ENCODE measurements around the gene TNP2. TPM values are rescaled to one million over a fixed set of nuclear protein-coding genes. Genes with fewer than 3 reads are reported as not detected.

TNP2 gene
- total RNA-seq, 4 donors from 2014 or later = not detected

- no peak for DNase-seq
- ATAC-seq = no peak
- intact Hi-C loops (cut with DNase I; ENCODE audit: low total_unique reads) = no loop called here
- H3K4me1 ChIP-seq = no peaks in the 10 kb centered on the region
- no peak overlapping the region for H3K4me3 ChIP-seq
- no peaks in the 10 kb centered on the region for H3K9me3 ChIP-seq
- H3K36me3 ChIP-seq = no peaks in the 10 kb centered on the region
- in situ Hi-C loops (cut with MboI; ENCODE audit: low sequenced_read_pairs in 4 of 4) = no loop called here
- H3K27me3 ChIP-seq = no peaks in the 10 kb centered on the region
- H3K27ac ChIP-seq = no peak overlapping the region
- TF ChIP-seq, protein P1, sequence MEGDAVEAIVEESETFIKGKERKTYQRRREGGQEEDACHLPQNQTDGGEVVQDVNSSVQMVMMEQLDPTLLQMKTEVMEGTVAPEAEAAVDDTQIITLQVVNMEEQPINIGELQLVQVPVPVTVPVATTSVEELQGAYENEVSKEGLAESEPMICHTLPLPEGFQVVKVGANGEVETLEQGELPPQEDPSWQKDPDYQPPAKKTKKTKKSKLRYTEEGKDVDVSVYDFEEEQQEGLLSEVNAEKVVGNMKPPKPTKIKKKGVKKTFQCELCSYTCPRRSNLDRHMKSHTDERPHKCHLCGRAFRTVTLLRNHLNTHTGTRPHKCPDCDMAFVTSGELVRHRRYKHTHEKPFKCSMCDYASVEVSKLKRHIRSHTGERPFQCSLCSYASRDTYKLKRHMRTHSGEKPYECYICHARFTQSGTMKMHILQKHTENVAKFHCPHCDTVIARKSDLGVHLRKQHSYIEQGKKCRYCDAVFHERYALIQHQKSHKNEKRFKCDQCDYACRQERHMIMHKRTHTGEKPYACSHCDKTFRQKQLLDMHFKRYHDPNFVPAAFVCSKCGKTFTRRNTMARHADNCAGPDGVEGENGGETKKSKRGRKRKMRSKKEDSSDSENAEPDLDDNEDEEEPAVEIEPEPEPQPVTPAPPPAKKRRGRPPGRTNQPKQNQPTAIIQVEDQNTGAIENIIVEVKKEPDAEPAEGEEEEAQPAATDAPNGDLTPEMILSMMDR (IDR thresholded peaks at IDR 0.05 in 4 of 5, conservative IDR thresholded peaks at IDR 0.05 in 1 of 5) = no peak
- no peak for TF ChIP-seq POLR2A (IDR thresholded peaks at IDR 0.05)
Measured at GRCh38 chr16:11314309-11314894, 45.3 kb upstream of the TNP2 start.

- Histone ChIP-seq H3K36me3 (no peaks in the 10 kb centered on the region), H3K27ac (no peak overlapping the region), H3K27me3 (no peaks in the 10 kb centered on the region), H3K4me1 (no peaks in the 10 kb centered on the region), H3K4me3 (no peak overlapping the region), H3K9me3 (no peaks in the 10 kb centered on the region)
- TF ChIP-seq, protein P1 (IDR thresholded peaks at IDR 0.05 in 4 of 5, conservative IDR thresholded peaks at IDR 0.05 in 1 of 5) = no peak
- no peak for TF ChIP-seq POLR2A (IDR thresholded peaks at IDR 0.05)
- in situ Hi-C loops (cut with MboI; ENCODE audit: low sequenced_read_pairs in 4 of 4) (no loop called here), intact Hi-C loops (cut with DNase I; ENCODE audit: low total_unique reads) (no loop called here)
- ATAC-seq = no peak
- no peak for DNase-seq
Measured at GRCh38 chr16:11313493-11314308, 44.6 kb upstream of the TNP2 start.

DNA sequence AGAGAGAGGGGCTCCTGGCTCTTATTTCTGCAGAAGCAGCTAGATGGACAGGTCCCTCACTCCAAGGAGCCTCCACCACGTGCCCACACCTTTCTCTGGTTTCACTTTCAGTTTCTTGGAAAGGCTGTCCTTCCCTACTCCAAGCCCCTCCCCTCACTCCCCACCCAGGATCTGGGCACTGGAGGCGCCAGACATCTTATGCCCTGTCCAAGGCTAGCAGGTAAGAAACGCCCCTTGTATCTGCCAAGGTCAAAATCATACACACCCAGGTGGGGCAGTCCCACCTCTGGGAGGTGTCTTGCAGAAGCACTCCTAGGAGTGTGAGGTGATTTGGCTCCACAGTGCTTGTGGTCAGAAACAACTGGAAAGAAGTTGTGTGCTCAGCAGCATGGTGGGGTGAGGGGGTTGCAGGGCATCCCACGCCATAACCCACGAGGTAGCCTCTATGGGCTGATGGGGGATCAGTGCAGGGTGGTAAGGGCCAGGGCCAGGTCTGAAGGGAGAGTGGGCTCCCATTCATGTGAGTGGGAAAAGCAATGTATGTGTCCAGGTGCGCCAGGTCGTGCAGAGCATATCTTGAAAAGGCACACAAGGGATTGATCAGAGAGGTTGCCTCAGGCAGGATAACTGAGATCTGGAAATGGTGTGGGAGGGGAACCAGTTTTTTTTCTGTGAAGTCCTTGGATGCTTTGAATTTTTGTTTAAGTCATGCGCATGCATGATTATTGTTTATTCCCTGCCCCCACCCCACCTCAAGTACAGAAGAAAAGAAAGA lies 43.8 kb upstream of the TNP2 start:
- Histone ChIP-seq H3K4me3 (no peak overlapping the region), H3K9me3 (no peaks in the 10 kb centered on the region), H3K36me3 (no peaks in the 10 kb centered on the region), H3K27me3 (no peaks in the 10 kb centered on the region), H3K4me1 (no peaks in the 10 kb centered on the region), H3K27ac (no peak overlapping the region)
- ATAC-seq (no peak), DNase-seq (no peak)
- in situ Hi-C loops (cut with MboI; ENCODE audit: low sequenced_read_pairs in 4 of 4) (no loop called here), intact Hi-C loops (cut with DNase I; ENCODE audit: low total_unique reads) (no loop called here)
- no peak for TF ChIP-seq POLR2A (IDR thresholded peaks at IDR 0.05)
- TF ChIP-seq, protein P1 (IDR thresholded peaks at IDR 0.05 in 4 of 5, conservative IDR thresholded peaks at IDR 0.05 in 1 of 5) = no peak

DNA sequence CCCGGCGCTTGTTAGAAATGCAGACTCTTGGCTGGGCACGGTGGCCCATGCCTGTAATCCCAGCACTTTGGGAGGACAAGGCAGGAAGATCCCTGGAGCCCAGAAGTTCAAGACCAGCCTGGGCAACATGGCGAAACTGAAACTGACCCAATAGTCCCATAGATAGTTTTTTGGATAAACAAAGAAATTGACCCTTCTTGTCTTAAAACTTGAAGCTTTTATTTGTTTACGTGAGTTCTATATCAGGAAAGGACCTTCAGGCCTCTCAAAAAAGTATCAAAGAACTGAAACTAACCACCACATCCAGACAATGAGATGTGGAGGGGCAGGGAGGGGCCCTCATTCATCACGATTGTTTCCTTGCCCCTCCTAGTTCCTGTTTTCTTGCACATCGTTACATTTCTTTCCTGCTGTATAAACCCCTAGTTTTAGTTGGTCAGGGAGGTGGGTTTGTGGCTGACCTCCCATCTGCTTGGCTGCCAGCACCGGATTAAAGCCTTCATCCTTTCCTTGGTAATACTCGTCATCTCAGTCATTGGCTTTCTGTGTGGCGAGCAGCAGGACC lies 42.0 kb upstream of the TNP2 start:
- in situ Hi-C loops (cut with MboI; ENCODE audit: low sequenced_read_pairs in 4 of 4) (no loop called here), intact Hi-C loops (cut with DNase I; ENCODE audit: low total_unique reads) (no loop called here)
- H3K9me3 ChIP-seq = no peaks in the 10 kb centered on the region
- ATAC-seq (no peak), DNase-seq (no peak)
- H3K36me3 ChIP-seq = no peaks in the 10 kb centered on the region
- H3K4me3 ChIP-seq = no peak overlapping the region
- H3K27ac ChIP-seq = no peak overlapping the region
- no peaks in the 10 kb centered on the region for H3K4me1 ChIP-seq
- no peaks in the 10 kb centered on the region for H3K27me3 ChIP-seq
- no peak for TF ChIP-seq POLR2A (IDR thresholded peaks at IDR 0.05)
- TF ChIP-seq, protein P1 (IDR thresholded peaks at IDR 0.05 in 4 of 5, conservative IDR thresholded peaks at IDR 0.05 in 1 of 5) = no peak
